ENCODE results near the gene RPTOR.

RPTOR gene

DNA sequence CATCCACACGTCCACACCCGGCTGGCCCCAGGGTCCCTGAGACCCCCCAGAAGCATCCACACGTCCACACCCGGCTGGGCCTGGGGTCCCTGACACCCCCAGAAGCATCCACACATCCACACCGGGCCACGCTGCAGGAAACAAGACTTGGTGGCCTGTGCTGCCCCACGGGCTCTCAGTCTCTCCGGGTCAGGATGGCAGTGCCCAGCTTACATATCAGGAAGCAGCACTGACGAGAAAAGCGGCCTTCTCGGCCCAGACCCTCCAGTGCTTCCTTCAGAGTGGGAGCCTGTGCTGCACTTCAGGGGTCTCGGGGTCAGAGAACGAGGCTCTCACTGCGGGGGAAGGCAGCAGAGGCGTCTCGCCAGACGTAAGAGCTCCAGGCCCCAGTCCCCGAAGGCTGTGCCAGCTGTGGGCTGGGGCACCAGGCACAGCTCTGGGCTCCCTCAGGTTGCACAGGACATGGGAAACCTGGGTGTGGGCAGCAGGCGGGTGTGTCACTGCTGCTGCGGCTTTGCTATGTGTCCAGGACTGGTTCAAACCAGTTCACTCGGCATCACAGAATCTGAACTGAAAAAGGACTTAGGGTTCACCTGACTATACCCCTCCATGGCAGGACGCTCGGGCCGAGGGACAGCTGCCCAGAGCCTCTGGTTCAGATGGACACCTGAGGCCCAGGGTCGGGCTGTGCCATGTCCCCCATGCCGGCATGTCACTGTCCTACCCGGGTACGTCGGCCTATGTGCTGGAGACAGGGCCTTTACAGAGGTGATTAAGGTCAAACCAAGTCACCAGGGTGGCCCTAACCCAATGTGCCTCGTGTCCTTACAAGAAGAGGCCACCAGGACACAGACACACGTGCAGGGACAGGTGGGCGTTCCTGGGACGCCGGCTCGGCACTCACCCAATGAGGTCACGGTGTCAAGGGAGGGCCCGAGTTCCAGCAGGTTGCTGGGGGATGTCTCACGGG lies 406.8 kb downstream of the RPTOR start:
- H3K4me3 ChIP-seq (ENCODE audit: low read depth, low read length) = no peak overlapping the region

DNA sequence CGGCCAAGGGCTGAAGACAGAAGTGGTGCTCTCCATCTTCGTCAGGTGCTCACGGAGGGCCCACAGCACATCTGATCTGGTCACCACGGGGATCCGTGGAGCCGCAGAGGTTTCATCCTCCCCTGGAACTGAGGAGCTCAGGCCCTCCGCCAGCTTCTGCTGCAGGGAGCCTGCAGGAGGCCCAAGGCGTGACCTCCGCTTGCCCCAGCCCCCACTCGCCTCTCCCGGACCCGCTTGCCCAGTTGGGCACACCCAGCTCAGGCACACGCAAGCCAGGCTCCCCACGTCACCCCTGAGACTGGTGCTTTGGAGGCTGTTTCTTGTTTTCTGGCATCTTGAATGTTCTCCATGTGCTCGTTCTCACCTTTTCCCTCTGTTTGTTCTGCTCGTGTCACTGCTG lies 407.7 kb downstream of the RPTOR start:
- no peak overlapping the region for H3K4me3 ChIP-seq (ENCODE audit: low read depth, low read length)

- no peak overlapping the region for H3K4me3 ChIP-seq (ENCODE audit: low read depth, low read length)
Observed at GRCh38 chr17:80953471-80954315, 409.1 kb downstream of the RPTOR start.

GRCh38 chr17:80955078-80955477 lies 410.4 kb downstream of the RPTOR start:
- no peak overlapping the region for H3K4me3 ChIP-seq (ENCODE audit: low read depth, low read length)

- no peak overlapping the region for H3K4me3 ChIP-seq (ENCODE audit: low read depth, low read length)
Observed at GRCh38 chr17:80955671-80956280, 411.1 kb downstream of the RPTOR start.

GRCh38 chr17:80956321-80957190 lies 411.9 kb downstream of the RPTOR start:
- no peak overlapping the region for H3K4me3 ChIP-seq (ENCODE audit: low read depth, low read length)

- H3K4me3 ChIP-seq (ENCODE audit: low read depth, low read length) = no peak overlapping the region
Observed at GRCh38 chr17:80957461-80957941, 412.9 kb downstream of the RPTOR start.

- no peak overlapping the region for H3K4me3 ChIP-seq (ENCODE audit: low read depth, low read length)
Observed at GRCh38 chr17:80959330-80960036, 414.8 kb downstream of the RPTOR start.

GRCh38 chr17:80960037-80960796 lies 415.6 kb downstream of the RPTOR start:
- H3K4me3 ChIP-seq (ENCODE audit: low read depth, low read length) = no peak overlapping the region

DNA sequence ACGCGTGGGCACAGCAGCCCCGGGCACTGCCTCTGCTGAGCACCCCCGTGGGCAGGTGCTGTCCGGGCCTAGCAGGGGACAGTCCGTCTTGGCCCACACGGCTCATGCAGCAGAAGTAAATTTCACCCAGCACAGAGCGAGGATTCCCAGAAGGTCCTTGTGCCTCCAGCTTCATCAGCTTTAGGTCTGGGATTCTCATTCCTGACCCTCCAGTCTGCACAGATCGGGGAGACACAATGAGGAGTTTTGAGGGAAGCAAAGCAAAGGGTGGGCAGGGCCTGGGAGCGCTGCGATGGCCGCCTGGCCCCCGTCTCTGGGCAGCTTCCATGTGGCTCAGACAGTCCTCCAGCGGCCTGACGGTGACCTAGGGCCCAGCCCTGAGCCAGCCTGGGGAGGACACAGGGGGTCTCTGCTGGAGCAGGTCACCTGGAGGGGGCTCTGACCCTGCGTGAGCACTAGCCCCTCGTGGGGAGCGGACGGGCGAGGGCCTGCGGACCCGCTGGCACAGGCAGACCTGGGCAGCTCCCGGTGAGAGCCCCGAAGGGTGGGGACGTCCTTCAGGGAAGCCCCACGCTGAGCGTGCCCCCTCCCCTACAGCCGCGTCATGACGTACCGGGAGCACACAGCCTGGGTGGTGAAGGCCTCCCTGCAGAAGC lies 416.3 kb downstream of the RPTOR start:
- no peak overlapping the region for H3K4me3 ChIP-seq (ENCODE audit: low read depth, low read length)

DNA sequence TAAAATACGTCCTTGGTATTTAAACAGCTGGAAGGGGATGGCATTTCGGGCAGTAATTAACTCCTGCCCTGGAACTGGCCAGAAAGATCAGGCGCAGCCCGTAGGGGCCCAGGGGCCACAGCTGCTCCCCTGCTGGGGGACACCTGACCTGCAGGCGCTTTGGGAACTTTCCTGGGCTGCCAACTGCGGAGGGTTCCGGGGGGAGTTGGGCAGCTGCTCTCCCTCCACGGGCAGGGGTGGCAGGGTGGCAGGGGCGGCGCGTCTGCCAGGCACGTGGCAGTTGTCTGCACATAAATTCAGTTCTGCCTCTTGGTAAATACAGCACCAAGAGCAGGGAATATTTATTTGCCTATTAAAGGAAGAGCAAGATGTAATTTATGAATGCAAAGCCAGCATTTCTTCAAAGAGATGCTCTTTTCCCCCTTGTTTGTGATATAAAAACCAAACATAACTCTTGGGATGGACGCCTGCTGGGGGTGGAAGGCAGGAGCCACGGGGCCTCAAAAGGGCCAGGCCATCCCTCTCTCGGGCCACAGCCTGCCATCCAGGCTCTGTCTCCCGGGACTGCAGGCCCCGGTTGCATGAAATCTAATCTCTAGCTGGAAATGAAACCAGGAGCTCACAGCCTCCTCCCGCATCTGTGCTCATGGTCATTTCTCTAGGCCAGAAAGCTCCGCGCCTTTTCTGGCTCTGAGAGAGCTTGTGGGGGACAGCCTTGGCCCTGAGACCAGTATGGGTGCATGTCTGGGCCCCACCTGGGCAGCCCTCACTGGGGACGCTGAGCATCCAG lies 417.1 kb downstream of the RPTOR start:
- no peak overlapping the region for H3K4me3 ChIP-seq (ENCODE audit: low read depth, low read length)

DNA sequence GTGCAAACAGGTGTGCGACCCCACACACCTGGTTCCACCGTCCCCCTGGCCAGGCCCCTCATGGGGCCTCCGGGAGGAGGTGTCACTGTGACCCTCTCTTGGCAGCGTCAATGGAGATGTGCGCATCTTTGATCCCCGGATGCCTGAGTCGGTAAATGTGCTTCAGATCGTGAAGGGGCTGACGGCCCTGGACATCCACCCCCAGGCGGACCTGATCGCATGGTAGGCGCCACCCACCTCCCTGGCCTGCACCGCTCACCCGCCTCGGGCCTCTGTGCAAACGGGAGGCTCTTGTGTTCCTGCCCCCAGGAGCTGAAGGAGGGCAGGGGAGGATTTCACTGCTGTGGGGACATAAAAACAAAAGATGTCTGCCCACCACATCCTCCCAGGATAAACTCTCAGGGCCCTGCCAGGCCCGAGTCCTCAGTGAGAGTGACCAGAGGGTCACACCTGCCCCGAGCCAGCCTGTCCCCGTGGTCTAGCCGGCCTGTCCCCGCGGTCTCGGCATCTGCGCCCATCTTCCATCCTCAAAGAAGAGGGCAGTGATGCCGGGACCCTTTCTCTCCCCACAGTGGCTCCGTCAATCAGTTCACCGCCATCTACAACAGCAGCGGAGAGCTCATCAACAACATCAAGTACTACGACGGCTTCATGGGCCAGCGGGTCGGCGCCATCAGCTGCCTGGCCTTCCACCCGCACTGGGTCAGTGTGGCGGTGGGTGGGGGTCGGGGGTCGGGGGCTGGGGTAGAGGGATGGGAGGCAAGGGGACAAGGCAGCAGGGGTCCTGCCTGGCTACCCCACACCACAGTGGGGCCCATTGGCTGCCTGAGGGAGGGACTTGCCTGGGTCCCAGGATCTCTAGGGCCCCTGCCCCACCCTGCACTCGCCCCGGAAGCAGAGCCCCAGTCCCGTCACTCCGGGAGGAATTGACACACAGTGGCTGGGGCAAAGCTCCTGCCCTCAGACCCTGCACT lies 418.0 kb downstream of the RPTOR start:
- no peak overlapping the region for H3K4me3 ChIP-seq (ENCODE audit: low read depth, low read length)

- H3K4me3 ChIP-seq (ENCODE audit: low read depth, low read length) = no peak overlapping the region
Observed at GRCh38 chr17:80963812-80964543, 419.3 kb downstream of the RPTOR start.

GRCh38 chr17:80964544-80964856 lies 419.9 kb downstream of the RPTOR start:
- no peak overlapping the region for H3K4me3 ChIP-seq (ENCODE audit: low read depth, low read length)

GRCh38 chr17:80964859-80965580 lies 420.4 kb downstream of the RPTOR start:
- H3K4me3 ChIP-seq (ENCODE audit: low read depth, low read length) = no peak overlapping the region
